GM19023 (cell line): Measurements from ENCODE around the gene HS6ST2.

ENCODE experiments used
- ATAC-seq: cut with Tn5 transposase; IDR thresholded peaks from one replicate; pipeline ENCODE4 v1.9.1; 2021; ENCODE audit warnings: mild to moderate bottlenecking, moderate library complexity; ENCODE audit not compliant: unreplicated experiment

The HS6ST2 gene

GRCh38 chrX:132807411-132808030 is 150.9 kb downstream of the HS6ST2 start:
- no peak for ATAC-seq

GRCh38 chrX:132802033-132802432 is 156.4 kb downstream of the HS6ST2 start:
- no peak for ATAC-seq

GRCh38 chrX:132795181-132795580 is 163.2 kb downstream of the HS6ST2 start:
- ATAC-seq: no peak

- no peak for ATAC-seq
Observed at GRCh38 chrX:132791714-132792113, 166.7 kb downstream of the HS6ST2 start.

GRCh38 chrX:132790329-132790728 is 168.1 kb downstream of the HS6ST2 start:
- ATAC-seq: no peak

GRCh38 chrX:132786217-132786616 is 172.2 kb downstream of the HS6ST2 start:
- no peak for ATAC-seq

- no peak for ATAC-seq
Observed at GRCh38 chrX:132778917-132779316, 179.5 kb downstream of the HS6ST2 start.

- no peak for ATAC-seq
Observed at GRCh38 chrX:132776486-132777210, 181.8 kb downstream of the HS6ST2 start.

GRCh38 chrX:132775263-132775823 is 183.1 kb downstream of the HS6ST2 start:
- no peak for ATAC-seq

- ATAC-seq: no peak
Observed at GRCh38 chrX:132774010-132774714, 184.3 kb downstream of the HS6ST2 start.

- ATAC-seq: no peak
Observed at GRCh38 chrX:132769609-132770008, 188.8 kb downstream of the HS6ST2 start.

- ATAC-seq: no peak
Observed at GRCh38 chrX:132766452-132766851, 192.0 kb downstream of the HS6ST2 start.

- no peak for ATAC-seq
Observed at GRCh38 chrX:132763528-132763927, 194.9 kb downstream of the HS6ST2 start.

- ATAC-seq: no peak
Observed at GRCh38 chrX:132758759-132759158, 199.7 kb downstream of the HS6ST2 start.

- ATAC-seq: no peak
Observed at GRCh38 chrX:132757066-132757623, 201.3 kb downstream of the HS6ST2 start.

- no peak for ATAC-seq
Observed at GRCh38 chrX:132756439-132756838, 202.0 kb downstream of the HS6ST2 start.

- no peak for ATAC-seq
Observed at GRCh38 chrX:132751063-132751690, 207.3 kb downstream of the HS6ST2 start.

GRCh38 chrX:132750331-132751062 is 207.9 kb downstream of the HS6ST2 start:
- no peak for ATAC-seq

- no peak for ATAC-seq
Observed at GRCh38 chrX:132749406-132749805, 209.0 kb downstream of the HS6ST2 start.

- ATAC-seq: no peak
Observed at GRCh38 chrX:132748909-132749308, 209.5 kb downstream of the HS6ST2 start.
